Prostate gland (tissue), 2 donors: ENCODE data around the gene PKP3. TPM values are rescaled to one million over a fixed set of nuclear protein-coding genes. Genes with fewer than 3 reads are reported as not detected.

Experiments
- DNase-seq: peaks from one replicate; pipeline ENCODE4 v3.0.0-alpha.2; 2019; ENCODE audit warnings: low spot score
- H3K27ac ChIP-seq, 2 donors: fragments of 200-600 bp; sonication (generic); 2 replicates each; pipeline ENCODE4 v1.5.1; 2017 to 2019
- H3K27me3 ChIP-seq: fragments of 200-600 bp; sonication (generic); replicated peaks from 2 replicates; pipeline ENCODE4 v1.5.1; 2019; ENCODE audit not compliant: insufficient read depth
- H3K36me3 ChIP-seq, 2 donors: fragments of 200-600 bp; sonication (generic); 1 replicate in 1 of 2; 2 replicates in 1 of 2; pipeline versions ENCODE4 v1.5.1 to v1.8.1; 2017 to 2019
- H3K4me1 ChIP-seq: fragments of 200-600 bp; sonication (generic); replicated peaks from 2 replicates; pipeline ENCODE4 v1.5.1; 2019
- H3K4me3 ChIP-seq, 2 donors: fragments of 200-600 bp; sonication (generic); 2 replicates each; pipeline ENCODE4 v1.5.1; 2017 to 2019
- H3K9me3 ChIP-seq: fragments of 200-600 bp; sonication (generic); 2 replicates; pipeline ENCODE4 v1.5.1; 2017
- CTCF ChIP-seq, 4 experiments: fragments of 200-600 bp in 2 of 4; fragments of 450-650 bp in 2 of 4; sonication (generic) in 2 of 4; IDR thresholded peaks; 1 replicate in 3 of 4; 2 replicates in 1 of 4; pipeline ENCODE4 v1.5.1; 2016 to 2019; ENCODE audit warnings: antibody characterized with exemption in 4 of 4, mild to moderate bottlenecking in 2 of 4, moderate library complexity in 2 of 4
- POLR2A ChIP-seq: fragments of 450-650 bp; IDR thresholded peaks from one replicate; pipeline ENCODE4 v1.6.1; 2016; ENCODE audit warnings: antibody characterized with exemption, mild to moderate bottlenecking
- POLR2AphosphoS5 ChIP-seq: sonication (generic); formaldehyde crosslinking; IDR thresholded peaks from one replicate; pipeline ENCODE4 v1.6.1; 2017; ENCODE audit warnings: antibody characterized with exemption
- WGBS: methylation state at CpG from one replicate; pipeline ENCODE4 v1.1.5; 2018; 5-methylcytosine and 5-hydroxymethylcytosine counted together
- intact Hi-C: fragments of 100-400 bp; cut with DNase I; formaldehyde crosslinking; loops from one replicate; pipeline ENCODE4 v1.14.2; 2022
- total RNA-seq, 2 donors: library from RNA; depleted of rRNA; stranded (reverse); fragments of >200 nt; gene quantifications; one replicate each; pipeline ENCODE4 v1.1.0, GENCODE V29; 2016

Gene PKP3
- total RNA-seq, 2 donors from 2014 or later: 58.6 to 88.4 TPM

- TF ChIP-seq POLR2A (no peak), POLR2AphosphoS5 (no peak), CTCF (IDR thresholded peaks at IDR 0.05) (no peak)
- Histone ChIP-seq H3K4me1 (no peaks in the 10 kb centered on the region), H3K27me3 (no peaks in the 10 kb centered on the region), H3K27ac (no peak overlapping the region), H3K36me3 (no peaks in the 10 kb centered on the region), H3K4me3 (no peak overlapping the region), H3K9me3 (no peaks in the 10 kb centered on the region)
- intact Hi-C loops: no loop called here
- no peak for DNase-seq
- WGBS: 90% methylated on average over 42 of the region's 44 CpGs
These were observed 16.7 kb upstream of the PKP3 start for GRCh38 chr11:377174-377865.

GRCh38 chr11:377883-378500 is 16.0 kb upstream of the PKP3 start:
- Histone ChIP-seq H3K27ac (no peak overlapping the region), H3K36me3 (no peaks in the 10 kb centered on the region), H3K9me3 (no peaks in the 10 kb centered on the region), H3K4me1 (no peaks in the 10 kb centered on the region), H3K27me3 (no peaks in the 10 kb centered on the region), H3K4me3 (no peak overlapping the region)
- TF ChIP-seq POLR2A (no peak), POLR2AphosphoS5 (no peak), CTCF (IDR thresholded peaks at IDR 0.05) (no peak)
- intact Hi-C loops: no loop called here
- 83% methylated on average over 11 of the region's 11 CpGs for WGBS
- DNase-seq: no peak

DNA sequence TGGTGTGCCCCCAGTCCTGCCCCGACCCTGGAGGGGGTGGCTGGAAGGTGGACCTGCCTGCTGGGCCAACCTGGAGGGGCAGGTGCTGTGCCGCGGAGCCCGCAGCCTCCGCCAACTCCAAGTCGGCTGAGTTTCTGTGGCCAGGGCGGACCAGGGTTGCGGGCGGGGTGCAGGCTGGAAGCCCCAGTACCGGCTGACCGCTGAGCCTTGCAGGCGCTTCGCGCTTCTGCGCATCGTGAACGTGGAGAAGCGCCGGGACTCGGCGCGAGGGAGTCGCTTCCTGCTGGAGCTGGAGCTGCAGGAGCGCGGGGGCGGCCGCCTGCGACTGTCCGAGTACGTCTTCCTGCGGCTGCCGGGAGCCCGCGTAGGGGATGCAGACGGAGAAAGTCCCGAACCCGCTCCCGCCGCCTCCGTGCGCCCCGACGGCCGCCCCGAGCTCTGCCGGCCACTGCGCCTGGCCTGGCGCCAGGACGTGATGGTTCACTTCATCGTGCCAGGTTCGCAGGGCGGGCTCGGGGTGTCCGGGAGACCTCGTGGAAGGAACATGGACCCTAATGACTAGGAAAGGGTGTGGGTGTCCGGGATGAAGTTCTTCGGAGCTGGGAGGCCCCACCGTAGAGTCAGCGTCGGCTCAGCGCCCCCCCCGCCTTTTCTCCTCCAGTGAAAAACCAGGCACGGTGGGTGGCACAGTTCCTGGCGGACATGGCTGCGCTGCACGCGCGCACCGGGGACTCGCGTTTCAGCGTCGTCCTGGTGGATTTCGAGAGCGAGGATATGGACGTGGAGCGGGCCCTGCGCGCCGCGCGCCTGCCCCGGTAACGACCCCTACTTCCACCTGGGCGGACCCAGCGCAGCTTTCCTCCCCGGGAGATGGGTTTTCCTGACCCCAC is 14.6 kb upstream of the PKP3 start:
- intact Hi-C loops: no loop called here
- Histone ChIP-seq H3K27me3 (no peaks in the 10 kb centered on the region), H3K36me3 (no peaks in the 10 kb centered on the region), H3K27ac (no peak overlapping the region), H3K9me3 (no peaks in the 10 kb centered on the region), H3K4me3 (no peak overlapping the region), H3K4me1 (no peaks in the 10 kb centered on the region)
- DNase-seq: no peak
- 90% methylated on average over 86 of the region's 87 CpGs for WGBS
- no peak for TF ChIP-seq POLR2AphosphoS5
- no peak for TF ChIP-seq CTCF (IDR thresholded peaks at IDR 0.05)
- no peak for TF ChIP-seq POLR2A

GRCh38 chr11:380095-380480 is 13.9 kb upstream of the PKP3 start:
- no peaks in the 10 kb centered on the region for H3K9me3 ChIP-seq
- no peak overlapping the region for H3K27ac ChIP-seq
- no peak for DNase-seq
- H3K4me3 ChIP-seq: no peak overlapping the region
- H3K27me3 ChIP-seq: no peaks in the 10 kb centered on the region
- no peaks in the 10 kb centered on the region for H3K36me3 ChIP-seq
- WGBS: 93% methylated on average over 35 of the region's 35 CpGs
- intact Hi-C loops: no loop called here
- H3K4me1 ChIP-seq: no peaks in the 10 kb centered on the region
- TF ChIP-seq POLR2AphosphoS5: no peak
- TF ChIP-seq CTCF (IDR thresholded peaks at IDR 0.05): no peak
- no peak for TF ChIP-seq POLR2A
